ENCODE results near the gene KRT13. TPM values are rescaled to one million over a fixed set of nuclear protein-coding genes. Genes with fewer than 3 reads are reported as not detected.

Gene KRT13
- total RNA-seq, 1 donor from 2014 or later: not detected

GRCh38 chr17:41456204-41456603 is 49.2 kb downstream of the KRT13 start:
- Histone ChIP-seq H3K27ac (ENCODE audit: low read depth, low read length) (no peak overlapping the region), H3K27me3 (ENCODE audit: control insufficient read depth in 3 of 3, insufficient read depth in 3 of 3, low read length in 3 of 3) (peaks cover 0 to 10% (median 8%) of the 10 kb centered on the region in 3 donors), H3K9ac (ENCODE audit: low read depth in 1 of 3, low read length in 3 of 3) (no peak overlapping the region), H3K4me3 (ENCODE audit: low read length in 3 of 3) (no peak overlapping the region), H3K4me1 (ENCODE audit: control insufficient read depth in 3 of 3, insufficient read depth in 3 of 3, low read length in 3 of 3) (no peaks in the 10 kb centered on the region), H3K9me3 (ENCODE audit: control insufficient read depth in 3 of 3, low read length in 3 of 3) (no peaks in the 10 kb centered on the region), H3K36me3 (ENCODE audit: control insufficient read depth in 3 of 3, insufficient read depth in 3 of 3, low read length in 3 of 3) (no peaks in the 10 kb centered on the region)

- Histone ChIP-seq H3K27me3 (ENCODE audit: control insufficient read depth in 3 of 3, insufficient read depth in 3 of 3, low read length in 3 of 3) (peaks cover 0 to 10% (median 7%) of the 10 kb centered on the region in 3 donors), H3K4me1 (ENCODE audit: control insufficient read depth in 3 of 3, insufficient read depth in 3 of 3, low read length in 3 of 3) (no peaks in the 10 kb centered on the region), H3K4me3 (ENCODE audit: low read length in 3 of 3) (no peak overlapping the region), H3K9ac (ENCODE audit: low read depth in 1 of 3, low read length in 3 of 3) (no peak overlapping the region), H3K9me3 (ENCODE audit: control insufficient read depth in 3 of 3, low read length in 3 of 3) (no peaks in the 10 kb centered on the region), H3K36me3 (ENCODE audit: control insufficient read depth in 3 of 3, insufficient read depth in 3 of 3, low read length in 3 of 3) (no peaks in the 10 kb centered on the region), H3K27ac (ENCODE audit: low read depth, low read length) (no peak overlapping the region)
These were observed 50.2 kb downstream of the KRT13 start for GRCh38 chr17:41455236-41455635.

DNA sequence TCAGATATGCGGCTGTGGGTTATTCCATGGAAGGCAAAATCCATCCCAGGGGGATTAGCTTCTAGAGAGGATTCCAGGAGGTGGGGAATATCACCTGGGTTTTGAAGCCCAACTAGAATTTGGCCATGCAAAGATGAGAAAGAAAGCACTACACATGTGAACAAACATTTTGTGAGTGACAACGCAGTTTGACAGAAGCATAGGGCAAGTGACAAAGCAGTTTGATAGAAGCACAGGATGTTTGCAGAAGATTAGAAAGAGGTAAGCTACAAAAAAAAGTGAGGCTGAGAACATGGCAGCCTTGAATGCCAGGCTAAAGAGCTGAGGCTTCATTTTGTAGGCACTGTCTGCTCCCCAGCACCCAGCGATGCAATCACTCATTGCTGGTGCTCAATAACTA is 52.3 kb downstream of the KRT13 start:
- H3K27me3 ChIP-seq (ENCODE audit: control insufficient read depth in 3 of 3, insufficient read depth in 3 of 3, low read length in 3 of 3): peaks cover 0 to 13% (median 8%) of the 10 kb centered on the region in 3 donors
- no peaks in the 10 kb centered on the region for H3K9me3 ChIP-seq (ENCODE audit: control insufficient read depth in 3 of 3, low read length in 3 of 3)
- no peaks in the 10 kb centered on the region for H3K4me1 ChIP-seq (ENCODE audit: control insufficient read depth in 3 of 3, insufficient read depth in 3 of 3, low read length in 3 of 3)
- no peak overlapping the region for H3K9ac ChIP-seq (ENCODE audit: low read depth in 1 of 3, low read length in 3 of 3)
- H3K4me3 ChIP-seq (ENCODE audit: low read length in 3 of 3): no peak overlapping the region
- no peak overlapping the region for H3K27ac ChIP-seq (ENCODE audit: low read depth, low read length)
- H3K36me3 ChIP-seq (ENCODE audit: control insufficient read depth in 3 of 3, insufficient read depth in 3 of 3, low read length in 3 of 3): no peaks in the 10 kb centered on the region

GRCh38 chr17:41452281-41452680 is 53.1 kb downstream of the KRT13 start:
- Histone ChIP-seq H3K27ac (ENCODE audit: low read depth, low read length) (no peak overlapping the region), H3K27me3 (ENCODE audit: control insufficient read depth in 3 of 3, insufficient read depth in 3 of 3, low read length in 3 of 3) (peaks cover 0 to 18% (median 10%) of the 10 kb centered on the region in 3 donors), H3K4me3 (ENCODE audit: low read length in 3 of 3) (no peak overlapping the region), H3K36me3 (ENCODE audit: control insufficient read depth in 3 of 3, insufficient read depth in 3 of 3, low read length in 3 of 3) (no peaks in the 10 kb centered on the region), H3K9ac (ENCODE audit: low read depth in 1 of 3, low read length in 3 of 3) (no peak overlapping the region), H3K9me3 (ENCODE audit: control insufficient read depth in 3 of 3, low read length in 3 of 3) (no peaks in the 10 kb centered on the region), H3K4me1 (ENCODE audit: control insufficient read depth in 3 of 3, insufficient read depth in 3 of 3, low read length in 3 of 3) (no peaks in the 10 kb centered on the region)

GRCh38 chr17:41451154-41451728 is 54.2 kb downstream of the KRT13 start:
- peaks cover 0 to 13% (median 10%) of the 10 kb centered on the region in 3 donors for H3K27me3 ChIP-seq (ENCODE audit: control insufficient read depth in 3 of 3, insufficient read depth in 3 of 3, low read length in 3 of 3)
- H3K4me3 ChIP-seq (ENCODE audit: low read length in 3 of 3): no peak overlapping the region
- H3K4me1 ChIP-seq (ENCODE audit: control insufficient read depth in 3 of 3, insufficient read depth in 3 of 3, low read length in 3 of 3): no peaks in the 10 kb centered on the region
- H3K27ac ChIP-seq (ENCODE audit: low read depth, low read length): no peak overlapping the region
- no peaks in the 10 kb centered on the region for H3K9me3 ChIP-seq (ENCODE audit: control insufficient read depth in 3 of 3, low read length in 3 of 3)
- no peak overlapping the region for H3K9ac ChIP-seq (ENCODE audit: low read depth in 1 of 3, low read length in 3 of 3)
- no peaks in the 10 kb centered on the region for H3K36me3 ChIP-seq (ENCODE audit: control insufficient read depth in 3 of 3, insufficient read depth in 3 of 3, low read length in 3 of 3)

Small RNA genes lying within 50 kb of the gene (small RNA-seq; reads per million reads assigned to genes)
- gene RNU2-32P: 6.1 reads per million, percentile 90 among the genes with 10 or more reads in this experiment

Other genes starting within 250 kb of the KRT13 start
- not detected for gene KRTAP9-6, start 240.2 kb downstream of the KRT13 start, total RNA-seq
- not detected for gene KRTAP9-7, start 229.9 kb downstream of the KRT13 start, total RNA-seq
- not detected for gene KRTAP29-1, start 202.8 kb downstream of the KRT13 start, total RNA-seq
- gene KRTAP16-1, start 196.3 kb downstream of the KRT13 start, total RNA-seq: not detected
- not detected for gene KRTAP17-1, start 189.9 kb downstream of the KRT13 start, total RNA-seq
- not detected for gene KRT33A, start 154.8 kb downstream of the KRT13 start, total RNA-seq
- not detected for gene KRT33B, start 135.8 kb downstream of the KRT13 start, total RNA-seq
- not detected for gene KRT34, start 123.3 kb downstream of the KRT13 start, total RNA-seq
- 3.1 TPM for gene KRT31, start 108.0 kb downstream of the KRT13 start, total RNA-seq
- not detected for gene KRT37, start 81.0 kb downstream of the KRT13 start, total RNA-seq
- gene KRT38, start 64.6 kb downstream of the KRT13 start, total RNA-seq: not detected
- not detected for gene KRT32, start 38.2 kb downstream of the KRT13 start, total RNA-seq
- not detected for gene KRT35, start 24.5 kb downstream of the KRT13 start, total RNA-seq
- not detected for gene KRT36, start 15.7 kb downstream of the KRT13 start, total RNA-seq
- gene KRT15, start 13.3 kb upstream of the KRT13 start, total RNA-seq: not detected
- gene KRT19, start 22.7 kb upstream of the KRT13 start, total RNA-seq: not detected
- gene KRT9, start 66.4 kb upstream of the KRT13 start, total RNA-seq: not detected
- 1.0 TPM for gene KRT14, start 81.3 kb upstream of the KRT13 start, total RNA-seq
- gene KRT16, start 107.2 kb upstream of the KRT13 start, total RNA-seq: 0.52 TPM
- gene KRT17, start 119.0 kb upstream of the KRT13 start, total RNA-seq: 2.1 TPM
- gene EIF1, start 183.3 kb upstream of the KRT13 start, total RNA-seq: 100 TPM
- gene GAST, start 206.7 kb upstream of the KRT13 start, total RNA-seq: not detected
- gene HAP1, start 229.0 kb upstream of the KRT13 start, total RNA-seq: not detected

All from skeletal muscle tissue (tissue), 5 donors.